Transverse colon (tissue), 4 donors: Measurements from ENCODE around the gene TCP11. TPM values are rescaled to one million over a fixed set of nuclear protein-coding genes. Genes with fewer than 3 reads are reported as not detected.

Experiments
- DNase-seq: peaks from one replicate; pipeline ENCODE4 v3.0.0-alpha.2; 2019
- H3K27ac ChIP-seq, 4 donors: fragments of 200-600 bp; sonication (generic); 2 replicates each; pipeline ENCODE4 v1.5.1; 2016 to 2018; ENCODE audit warnings: inconsistent platforms in 4 of 4
- H3K27me3 ChIP-seq: fragments of 200-600 bp; sonication (generic); 2 replicates; pipeline ENCODE4 v1.5.1; 2017; ENCODE audit warnings: inconsistent platforms
- H3K36me3 ChIP-seq, 4 donors: fragments of 200-600 bp; sonication (generic); 2 replicates each; pipeline ENCODE4 v1.5.1; 2017 to 2019; ENCODE audit warnings: inconsistent platforms in 4 of 4
- H3K4me1 ChIP-seq, 4 donors: fragments of 200-600 bp; sonication (generic); 2 replicates each; pipeline ENCODE4 v1.5.1; 2017 to 2020; ENCODE audit warnings: inconsistent platforms in 4 of 4
- H3K4me3 ChIP-seq, 4 donors: fragments of 200-600 bp; sonication (generic); 1 replicate in 1 of 4; 2 replicates in 3 of 4; pipeline versions ENCODE4 v1.5.1 to v1.6.1; 2017 to 2019; ENCODE audit warnings: inconsistent platforms in 4 of 4
- H3K9me3 ChIP-seq, 2 donors: fragments of 200-600 bp; sonication (generic); 2 replicates each; pipeline ENCODE4 v1.5.1; 2017 to 2019; ENCODE audit warnings: inconsistent platforms in 2 of 2
- EP300 ChIP-seq: sonication (generic); formaldehyde crosslinking; IDR thresholded peaks from one replicate; pipeline ENCODE4 v1.6.1; 2017; ENCODE audit warnings: antibody characterized with exemption, low read depth
- POLR2A ChIP-seq: fragments of 450-650 bp; IDR thresholded peaks from one replicate; pipeline ENCODE4 v1.6.1; 2016; ENCODE audit warnings: antibody characterized with exemption, mild to moderate bottlenecking, moderate library complexity
- POLR2AphosphoS5 ChIP-seq, 3 donors: sonication (generic); formaldehyde crosslinking; IDR thresholded peaks; one replicate each; pipeline ENCODE4 v1.6.1; 2016; ENCODE audit warnings: antibody characterized with exemption in 3 of 3
- WGBS, 2 donors: methylation state at CpG; one replicate each; pipeline ENCODE4 v1.1.5; 2018; ENCODE audit warnings: low coverage in 1 of 2; 5-methylcytosine and 5-hydroxymethylcytosine counted together
- in situ Hi-C, 4 donors: fragments of 200-750 bp; cut with MboI; loops; one replicate each; pipeline versions ENCODE4 v1.15.0 to v1.15.1; 2017; ENCODE audit warnings: low sequenced_read_pairs in 3 of 4, low pct_ligation_motif_present in 1 of 4, low pct_unique_long_range_greater_than_20kb in 1 of 4
- intact Hi-C: fragments of 100-400 bp; cut with DNase I; formaldehyde crosslinking; loops from one replicate; pipeline ENCODE4 v1.15.1; 2023; ENCODE audit warnings: low total_unique reads
- total RNA-seq, 4 donors: library from RNA; depleted of rRNA; stranded (reverse); fragments of >200 nt; gene quantifications; one replicate each; pipeline ENCODE4 v1.1.0, GENCODE V29; 2016
- TF ChIP-seq, protein P1 (sequence below), 5 experiments: fragments of 200-600 bp in 3 of 5; fragments of 450-650 bp in 2 of 5; sonication (generic) in 3 of 5; IDR thresholded peaks; 1 replicate in 2 of 5; 2 replicates in 3 of 5; pipeline ENCODE4 v1.5.1; 2016 to 2017; ENCODE audit warnings: antibody characterized with exemption in 5 of 5, inconsistent platforms in 3 of 5, mild to moderate bottlenecking in 2 of 5, moderate library complexity in 1 of 5

The TCP11 gene
- total RNA-seq, 4 donors from 2014 or later: 0.96 TPM; not detected in 3

DNA sequence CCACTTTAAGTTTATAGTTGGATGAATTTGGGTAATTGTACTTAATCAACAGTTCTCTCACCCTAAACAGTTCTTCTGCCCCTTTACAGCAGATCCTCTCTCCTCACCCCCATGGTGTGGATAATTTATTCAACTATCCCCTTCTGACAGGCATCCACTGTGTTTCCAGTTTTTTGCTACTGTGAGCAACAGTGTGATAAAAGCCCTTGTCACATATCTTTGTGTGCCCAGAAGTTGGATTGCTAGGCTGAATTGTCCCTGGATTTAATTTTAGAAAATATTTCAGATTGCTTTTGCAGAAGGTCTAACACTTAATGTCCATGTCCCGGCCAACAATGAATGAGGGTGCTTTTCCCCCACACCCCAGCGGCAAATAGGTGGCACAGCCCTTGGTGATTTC is 42.1 kb upstream of the TCP11 start:
- Histone ChIP-seq H3K4me3 (no peak overlapping the region), H3K27ac (no peak overlapping the region), H3K27me3 (no peaks in the 10 kb centered on the region), H3K4me1 (peaks cover 5 to 14% (median 9%) of the 10 kb centered on the region in 4 donors), H3K9me3 (no peaks in the 10 kb centered on the region), H3K36me3 (no peaks in the 10 kb centered on the region)
- whole genome bisulfite sequencing, 2 donors: 96 to 100% methylated on average over 1 to 2 of the region's 2 CpGs
- in situ Hi-C loops (no loop called here), intact Hi-C loops (no loop called here)
- DNase-seq: no peak
- no peak for TF ChIP-seq POLR2A
- no peak for TF ChIP-seq POLR2AphosphoS5 (IDR thresholded peaks at IDR 0.05)
- TF ChIP-seq EP300: no peak
- TF ChIP-seq, protein P1, sequence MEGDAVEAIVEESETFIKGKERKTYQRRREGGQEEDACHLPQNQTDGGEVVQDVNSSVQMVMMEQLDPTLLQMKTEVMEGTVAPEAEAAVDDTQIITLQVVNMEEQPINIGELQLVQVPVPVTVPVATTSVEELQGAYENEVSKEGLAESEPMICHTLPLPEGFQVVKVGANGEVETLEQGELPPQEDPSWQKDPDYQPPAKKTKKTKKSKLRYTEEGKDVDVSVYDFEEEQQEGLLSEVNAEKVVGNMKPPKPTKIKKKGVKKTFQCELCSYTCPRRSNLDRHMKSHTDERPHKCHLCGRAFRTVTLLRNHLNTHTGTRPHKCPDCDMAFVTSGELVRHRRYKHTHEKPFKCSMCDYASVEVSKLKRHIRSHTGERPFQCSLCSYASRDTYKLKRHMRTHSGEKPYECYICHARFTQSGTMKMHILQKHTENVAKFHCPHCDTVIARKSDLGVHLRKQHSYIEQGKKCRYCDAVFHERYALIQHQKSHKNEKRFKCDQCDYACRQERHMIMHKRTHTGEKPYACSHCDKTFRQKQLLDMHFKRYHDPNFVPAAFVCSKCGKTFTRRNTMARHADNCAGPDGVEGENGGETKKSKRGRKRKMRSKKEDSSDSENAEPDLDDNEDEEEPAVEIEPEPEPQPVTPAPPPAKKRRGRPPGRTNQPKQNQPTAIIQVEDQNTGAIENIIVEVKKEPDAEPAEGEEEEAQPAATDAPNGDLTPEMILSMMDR (IDR thresholded peaks at IDR 0.05): no peak

DNA sequence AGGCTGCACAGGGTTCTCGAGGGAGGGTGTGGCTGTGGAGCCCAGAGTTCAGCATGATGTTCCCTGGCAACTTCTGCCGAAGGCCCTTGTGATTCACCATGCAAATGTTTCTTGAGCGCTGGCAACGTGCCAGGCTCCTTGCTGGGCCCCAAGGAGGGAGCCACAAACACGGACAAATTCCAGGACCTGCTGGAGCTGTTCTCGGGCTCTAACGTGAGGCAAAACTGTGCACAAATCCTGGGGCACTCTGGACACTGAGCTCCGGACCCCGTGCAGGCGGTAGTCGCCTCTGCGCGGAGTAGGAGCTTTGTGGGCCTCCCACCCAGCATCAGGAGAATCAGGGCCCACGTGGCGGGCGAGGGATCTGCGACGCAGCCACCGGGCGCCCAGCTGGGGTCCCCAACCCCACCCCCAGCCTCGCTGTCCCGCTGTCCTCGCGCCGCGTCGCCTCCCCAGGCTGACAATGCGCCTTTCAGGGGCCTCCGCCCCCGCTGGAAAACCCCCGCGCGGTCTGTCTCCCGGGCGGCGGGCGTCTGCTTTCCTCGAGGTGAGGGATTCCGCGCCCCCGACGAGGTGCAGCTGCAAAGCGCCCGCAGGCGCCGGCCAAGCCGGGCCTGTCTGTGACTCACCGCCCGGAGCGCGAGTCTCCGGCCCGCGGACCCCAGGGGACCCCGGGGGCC is 40.9 kb upstream of the TCP11 start:
- Histone ChIP-seq H3K27me3 (no peaks in the 10 kb centered on the region), H3K36me3 (no peaks in the 10 kb centered on the region), H3K9me3 (no peaks in the 10 kb centered on the region), H3K4me3 (no peak overlapping the region), H3K4me1 (peaks cover 5 to 14% (median 9%) of the 10 kb centered on the region in 4 donors), H3K27ac (peak overlapping the region in 3 of 4 donors; percentile 11 to 34 (median 20))
- no peak for TF ChIP-seq POLR2A
- TF ChIP-seq EP300: no peak
- TF ChIP-seq, protein P1 (IDR thresholded peaks at IDR 0.05): no peak
- TF ChIP-seq POLR2AphosphoS5 (IDR thresholded peaks at IDR 0.05): no peak
- peak; percentile 58 for DNase-seq
- in situ Hi-C loops (no loop called here), intact Hi-C loops (no loop called here)
- 63% methylated on average over 54 of the region's 55 CpGs; no CpG with 5 or more reads in 1 of the 2 donors for WGBS, 2 donors

DNA sequence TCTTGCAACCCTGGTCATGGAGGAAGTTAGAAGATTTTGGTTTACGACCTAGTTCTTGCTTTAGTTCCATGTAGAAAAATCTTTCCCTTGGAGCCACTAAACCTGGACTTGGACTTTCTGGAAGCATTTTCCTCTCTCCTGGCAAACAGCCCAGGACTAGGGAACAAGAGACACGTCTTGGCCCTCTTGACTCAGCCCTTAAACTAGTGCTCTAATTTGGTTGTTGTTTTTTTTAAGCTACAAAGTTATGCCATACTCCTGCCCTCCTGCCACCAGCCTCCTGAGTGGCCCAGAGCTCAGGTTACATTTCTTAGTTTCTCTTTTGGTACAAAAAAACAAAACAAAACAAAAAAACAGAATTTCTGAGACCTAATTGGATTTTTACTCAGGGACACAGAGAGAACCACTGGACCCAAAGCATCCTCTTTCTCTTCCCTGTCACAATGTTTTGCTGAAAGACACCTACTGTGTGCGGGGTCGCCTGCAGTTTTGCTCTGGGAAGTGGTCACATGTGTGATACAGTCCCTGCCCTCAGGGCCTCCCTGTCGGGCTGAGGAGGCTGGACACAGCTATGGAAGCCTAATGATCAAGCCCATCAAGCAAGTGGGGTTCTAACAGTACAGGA is 40.3 kb upstream of the TCP11 start:
- intact Hi-C loops (no loop called here), in situ Hi-C loops (no loop called here)
- Histone ChIP-seq H3K9me3 (no peaks in the 10 kb centered on the region), H3K4me3 (no peak overlapping the region), H3K27ac (peak overlapping the region in 3 of 4 donors; percentile 11 to 34 (median 20)), H3K36me3 (no peaks in the 10 kb centered on the region), H3K27me3 (no peaks in the 10 kb centered on the region), H3K4me1 (peaks cover 5 to 14% (median 9%) of the 10 kb centered on the region in 4 donors)
- TF ChIP-seq POLR2A (no peak), EP300 (no peak), POLR2AphosphoS5 (IDR thresholded peaks at IDR 0.05) (no peak)
- 57 to 65% methylated on average over 2 to 5 of the region's 5 CpGs for WGBS, 2 donors
- DNase-seq: no peak

DNA sequence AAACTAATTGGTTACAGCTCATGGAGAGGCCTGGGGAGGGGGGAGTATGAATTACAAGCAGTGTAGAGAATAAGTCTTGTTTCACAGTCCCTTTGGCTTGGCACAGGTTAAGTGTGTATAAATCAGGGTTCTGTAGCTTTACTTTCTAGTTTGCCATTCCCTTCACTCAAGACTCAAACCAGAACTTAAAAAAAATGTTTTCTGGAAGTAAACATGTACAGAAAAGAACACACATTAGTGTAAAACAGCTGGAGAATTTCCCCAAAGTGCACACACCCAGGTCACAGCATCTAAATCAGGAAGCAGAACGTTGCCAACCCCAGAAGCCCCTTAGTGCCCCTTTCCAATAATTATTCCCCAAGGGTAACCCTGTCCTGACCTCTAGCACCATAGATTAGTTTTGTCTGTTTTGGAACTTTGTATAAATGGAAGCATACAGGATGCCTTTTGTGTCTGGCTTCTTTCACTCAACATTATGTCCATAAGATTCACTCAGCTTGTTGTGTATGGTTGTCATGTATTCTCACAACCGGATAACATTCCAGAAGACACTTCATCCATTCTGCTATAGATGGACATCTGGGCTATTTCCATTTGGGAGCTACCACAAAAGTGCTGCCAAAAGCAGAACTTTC is 38.9 kb upstream of the TCP11 start:
- Histone ChIP-seq H3K4me3 (no peak overlapping the region), H3K27me3 (no peaks in the 10 kb centered on the region), H3K9me3 (no peaks in the 10 kb centered on the region), H3K4me1 (peaks cover 5 to 14% (median 9%) of the 10 kb centered on the region in 4 donors), H3K36me3 (no peaks in the 10 kb centered on the region), H3K27ac (no peak overlapping the region)
- TF ChIP-seq EP300 (no peak), POLR2AphosphoS5 (IDR thresholded peaks at IDR 0.05) (no peak), POLR2A (no peak)
- TF ChIP-seq, protein P1 (IDR thresholded peaks at IDR 0.05): no peak
- intact Hi-C loops (no loop called here), in situ Hi-C loops (no loop called here)
- 14 to 54% methylated on average over 1 to 2 of the region's 2 CpGs for WGBS, 2 donors
- no peak for DNase-seq
